Measurements from ENCODE around the gene HECTD4.

Gene HECTD4

GRCh38 chr12:112183141-112184021 is 198.8 kb downstream of the HECTD4 start:
- no peak for TF ChIP-seq CTCF (IDR thresholded peaks at IDR 0.05; ENCODE audit: borderline replicate concordance, insufficient read depth, low read depth, low read length)
- no peak overlapping the region for H3K4me3 ChIP-seq (ENCODE audit: low read depth, low read length)

GRCh38 chr12:112182499-112182898 is 199.7 kb downstream of the HECTD4 start:
- TF ChIP-seq CTCF (IDR thresholded peaks at IDR 0.05; ENCODE audit: borderline replicate concordance, insufficient read depth, low read depth, low read length): no peak
- H3K4me3 ChIP-seq (ENCODE audit: low read depth, low read length): no peak overlapping the region

- no peak overlapping the region for H3K4me3 ChIP-seq (ENCODE audit: low read depth, low read length)
- TF ChIP-seq CTCF (IDR thresholded peaks at IDR 0.05; ENCODE audit: borderline replicate concordance, insufficient read depth, low read depth, low read length): no peak
Measured at GRCh38 chr12:112180422-112180821, 201.8 kb downstream of the HECTD4 start.

GRCh38 chr12:112179916-112180315 is 202.3 kb downstream of the HECTD4 start:
- no peak overlapping the region for H3K4me3 ChIP-seq (ENCODE audit: low read depth, low read length)
- TF ChIP-seq CTCF (IDR thresholded peaks at IDR 0.05; ENCODE audit: borderline replicate concordance, insufficient read depth, low read depth, low read length): no peak

GRCh38 chr12:112179341-112179740 is 202.9 kb downstream of the HECTD4 start:
- H3K4me3 ChIP-seq (ENCODE audit: low read depth, low read length): no peak overlapping the region
- TF ChIP-seq CTCF (IDR thresholded peaks at IDR 0.05; ENCODE audit: borderline replicate concordance, insufficient read depth, low read depth, low read length): no peak

GRCh38 chr12:112178796-112179195 is 203.4 kb downstream of the HECTD4 start:
- H3K4me3 ChIP-seq (ENCODE audit: low read depth, low read length): no peak overlapping the region
- TF ChIP-seq CTCF (IDR thresholded peaks at IDR 0.05; ENCODE audit: borderline replicate concordance, insufficient read depth, low read depth, low read length): no peak
